Right renal cortex interstitium (tissue), 3 donors: ENCODE data around the gene COX4I2. TPM values are rescaled to one million over a fixed set of nuclear protein-coding genes. Genes with fewer than 3 reads are reported as not detected.

Experiments
- DNase-seq, 3 donors: peaks; one replicate each; pipeline ENCODE4 v3.0.0-alpha.2; 2013; ENCODE audit warnings: low read depth in 3 of 3, low spot score in 2 of 3
- polyA plus RNA-seq, 3 donors: library from polyadenylated mRNA; unstranded; fragments of 120-200 nt; gene quantifications; one replicate each; pipeline ENCODE4 v1.2.1, GENCODE V29; 2013; ENCODE audit not compliant: insufficient read length in 3 of 3

Gene COX4I2
- polyA plus RNA-seq, 3 donors, result 1.5 to 2.7 (median 2.3) TPM

- DNase-seq, result no peak
These were observed 37.4 kb downstream of the COX4I2 start for GRCh38 chr20:31674895-31675827.

- DNase-seq, result no peak
These were observed 38.3 kb downstream of the COX4I2 start for GRCh38 chr20:31675828-31676608.

- no peak for DNase-seq
These were observed 38.9 kb downstream of the COX4I2 start for GRCh38 chr20:31676609-31676989.

- DNase-seq, result no peak
These were observed 40.0 kb downstream of the COX4I2 start for GRCh38 chr20:31677553-31678260.

GRCh38 chr20:31678389-31679356, 41.0 kb downstream of the COX4I2 start:
- DNase-seq, result no peak

- DNase-seq, result no peak
These were observed 41.9 kb downstream of the COX4I2 start for GRCh38 chr20:31679357-31680285.

GRCh38 chr20:31680286-31681127, 42.8 kb downstream of the COX4I2 start:
- DNase-seq, result no peak

GRCh38 chr20:31681128-31681727, 43.5 kb downstream of the COX4I2 start:
- DNase-seq, result no peak

- DNase-seq, result no peak
These were observed 44.1 kb downstream of the COX4I2 start for GRCh38 chr20:31681769-31682168.

GRCh38 chr20:31682352-31682751, 44.6 kb downstream of the COX4I2 start:
- DNase-seq, result no peak

GRCh38 chr20:31682927-31683326, 45.2 kb downstream of the COX4I2 start:
- DNase-seq, result no peak

GRCh38 chr20:31684153-31685015, 46.7 kb downstream of the COX4I2 start:
- no peak for DNase-seq

GRCh38 chr20:31685853-31686643, 48.3 kb downstream of the COX4I2 start:
- DNase-seq, result no peak

- DNase-seq, result no peak
These were observed 50.1 kb downstream of the COX4I2 start for GRCh38 chr20:31687777-31688176.

GRCh38 chr20:31689141-31689540, 51.4 kb downstream of the COX4I2 start:
- DNase-seq, result no peak
